ENCODE measurements around the gene PEX16. TPM values are rescaled to one million over a fixed set of nuclear protein-coding genes. Genes with fewer than 3 reads are reported as not detected.

Gene PEX16
- total and polyA plus RNA-seq, 2 of the 13 experiments (the other 11 are each of a cell fraction or from before 2014, with no cell fraction given) = 12.5 to 21.8 TPM

DNA sequence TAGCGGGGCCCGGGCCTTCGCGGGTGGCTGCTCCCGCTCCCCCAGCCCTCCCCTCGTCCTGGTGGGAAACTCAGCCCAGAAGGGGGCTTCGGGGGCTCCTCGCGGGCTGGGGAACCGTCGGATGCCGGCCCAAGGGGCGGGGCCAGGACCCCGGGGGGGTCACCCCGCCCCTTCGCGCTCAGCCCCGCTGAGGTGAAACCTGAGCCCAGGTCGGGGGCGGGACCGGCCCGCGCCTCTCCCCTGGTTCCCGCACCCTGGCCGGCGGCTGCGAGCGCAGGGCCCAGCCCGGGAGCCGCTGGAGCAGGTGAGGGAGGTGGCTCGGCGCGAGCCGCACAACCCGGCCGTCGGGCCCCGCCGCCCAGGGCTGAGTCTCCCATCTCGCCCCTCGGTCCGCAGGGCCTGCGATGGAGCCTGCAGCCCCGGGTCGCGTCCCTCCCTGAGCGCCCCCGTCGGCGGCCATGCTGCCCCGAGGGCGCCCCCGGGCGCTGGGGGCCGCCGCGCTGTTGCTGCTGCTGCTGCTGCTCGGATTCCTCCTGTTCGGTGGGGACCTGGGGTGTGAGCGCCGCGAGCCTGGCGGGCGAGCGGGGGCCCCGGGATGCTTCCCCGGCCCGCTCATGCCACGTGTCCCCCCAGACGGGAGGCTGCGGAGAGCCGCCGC lies 4.9 kb upstream of the PEX16 start, which contains the start of gene LARGE2 (continued):
- TF ChIP-seq CBX5 (CRISPR knock-in tag; IDR thresholded peaks at IDR 0.05; ENCODE audit: borderline replicate concordance) (no peak), ZNF558 (CRISPR knock-in tag; IDR thresholded peaks at IDR 0.05; ENCODE audit: borderline replicate concordance) (0 out of 2 replicates have a peak, but pooled peaks have one; percentile 32), REL (CRISPR knock-in tag; conservative IDR thresholded peaks at IDR 0.05) (no peak), ZNF776 (CRISPR knock-in tag; IDR thresholded peaks at IDR 0.05) (0 out of 2 replicates have a peak, but pooled peaks have one; percentile 53), TBX3 (IDR thresholded peaks at IDR 0.05; ENCODE audit: borderline replicate concordance) (no peak)
- TF ChIP-seq, protein P1, sequence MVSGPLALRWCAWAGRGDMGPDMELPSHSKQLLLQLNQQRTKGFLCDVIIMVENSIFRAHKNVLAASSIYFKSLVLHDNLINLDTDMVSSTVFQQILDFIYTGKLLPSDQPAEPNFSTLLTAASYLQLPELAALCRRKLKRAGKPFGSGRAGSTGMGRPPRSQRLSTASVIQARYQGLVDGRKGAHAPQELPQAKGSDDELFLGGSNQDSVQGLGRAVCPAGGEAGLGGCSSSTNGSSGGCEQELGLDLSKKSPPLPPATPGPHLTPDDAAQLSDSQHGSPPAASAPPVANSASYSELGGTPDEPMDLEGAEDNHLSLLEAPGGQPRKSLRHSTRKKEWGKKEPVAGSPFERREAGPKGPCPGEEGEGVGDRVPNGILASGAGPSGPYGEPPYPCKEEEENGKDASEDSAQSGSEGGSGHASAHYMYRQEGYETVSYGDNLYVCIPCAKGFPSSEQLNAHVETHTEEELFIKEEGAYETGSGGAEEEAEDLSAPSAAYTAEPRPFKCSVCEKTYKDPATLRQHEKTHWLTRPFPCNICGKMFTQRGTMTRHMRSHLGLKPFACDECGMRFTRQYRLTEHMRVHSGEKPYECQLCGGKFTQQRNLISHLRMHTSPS (CRISPR knock-in tag; IDR thresholded peaks at IDR 0.05; ENCODE audit: low read depth) = no peak

DNA sequence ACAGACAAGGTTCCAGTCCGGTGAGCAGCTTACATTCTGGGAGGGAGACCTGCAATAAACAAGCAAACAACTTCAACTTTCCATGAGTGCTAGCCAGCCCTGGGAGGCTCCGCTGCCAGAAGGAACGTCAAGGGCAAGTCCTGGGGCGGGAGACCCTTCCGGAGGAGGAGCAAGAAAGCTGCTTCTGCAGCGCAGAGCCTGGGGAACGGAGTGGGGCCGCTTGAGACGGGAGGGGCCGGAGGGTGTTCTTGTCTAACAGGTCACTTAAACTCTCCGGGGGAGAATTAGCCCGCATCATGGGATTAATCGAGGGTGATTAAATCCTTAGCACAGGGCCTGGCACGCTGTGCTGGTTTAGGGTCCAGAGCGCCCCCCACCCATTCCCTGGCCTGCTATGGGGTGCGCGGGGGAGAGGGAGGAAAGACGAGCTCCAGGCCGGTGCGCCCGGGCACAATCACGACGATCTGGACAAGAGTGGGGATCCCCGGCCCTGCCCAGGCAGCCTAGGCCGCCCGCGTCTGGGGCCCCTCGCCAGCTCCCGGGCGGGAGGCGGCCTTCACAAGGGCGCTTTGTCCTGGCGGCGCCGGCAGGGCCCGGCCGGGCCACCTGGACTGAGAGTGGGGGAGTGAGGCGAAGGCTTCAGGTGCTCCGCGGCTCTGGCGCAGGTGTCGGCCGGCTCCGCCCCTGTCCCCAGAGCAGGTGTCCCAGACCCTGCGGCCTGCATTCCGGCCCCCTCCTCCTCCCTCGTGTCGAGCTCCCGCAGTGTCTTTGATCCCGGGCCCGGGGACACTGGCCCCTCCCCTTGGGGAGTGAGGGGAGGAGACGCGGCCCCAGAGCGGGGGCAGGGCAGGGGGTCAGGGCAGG lies 4.1 kb upstream of the PEX16 start:
- intact Hi-C loops (cut with micrococcal nuclease; ENCODE audit: unreplicated experiment) = loop anchor here (5.0 kb wide), 1 partner anchor 74 kb away; the partner anchor contains the start of gene CRY2
- Histone ChIP-seq H3K9me3 (ENCODE audit: low read length) (no peaks in the 10 kb centered on the region), H2AFZ (ENCODE audit: low read length) (no peak overlapping the region), H3K27ac (ENCODE audit: extremely low read length, insufficient read depth, low read length) (peak overlapping the region; percentile 8), H3K4me1 (ENCODE audit: insufficient read depth, low read length) (peaks cover 33% of the 10 kb centered on the region), H4K20me1 (ENCODE audit: insufficient read depth, low read length) (no peaks in the 10 kb centered on the region), H3K36me3 (replicated peaks in 1 of 2; ENCODE audit: control insufficient read depth in 1 of 2, insufficient read depth in 2 of 2, low read length in 2 of 2) (no peaks in the 10 kb centered on the region), H3K27me3 (ENCODE audit: control insufficient read depth in 1 of 2, insufficient read depth in 2 of 2, low read length in 2 of 2) (peaks cover 0 to 1% of the 10 kb centered on the region in 2 experiments; a peak in 1 of 5 replicates), H3K4me3 (replicated peaks in 1 of 3; ENCODE audit: insufficient read depth in 1 of 3, low read depth in 2 of 3, low read length in 3 of 3) (peak overlapping the region; percentile 61 to 76 (median 62)), H3K79me2 (ENCODE audit: insufficient read depth, low read length) (peaks cover 7% of the 10 kb centered on the region), H3K4me2 (ENCODE audit: low read depth, low read length) (peak overlapping the region; percentile 91), H3K9ac (ENCODE audit: insufficient read depth, low read depth, low read length) (peak overlapping the region; percentile 56)
- DNase-seq (ENCODE audit: low spot score) = peak; percentile 61
- no peak for FAIRE-seq
- POLR2A ChIA-PET = interaction anchor here (0.7 to 1.2 kb wide), 5 partner anchors 8 to 422 kb away, joined by 3 to 5 read pairs (median 3); no protein-coding TSS in a partner anchor
- in situ Hi-C loops (cut with HindIII; ENCODE audit: extremely low pct_ligation_motif_present, low pct_unique_long_range_greater_than_20kb) = no loop called here
- WGBS (ENCODE audit: low lambda C conversion rate) = 19% methylated on average over 17 of the region's 54 CpGs
- TSS peak; percentile 46 for BruUV-seq (replicated peaks)
- CTCF ChIA-PET (ENCODE audit: low intra/inter-chr PET ratio, low total read pairs) = no interaction called here
- peak; percentile 43 for ATAC-seq
- TF ChIP-seq CENPX (CRISPR knock-in tag; IDR thresholded peaks at IDR 0.05) (no peak), KLF13 (CRISPR knock-in tag; IDR thresholded peaks at IDR 0.05) (no peak), POLR2AphosphoS5 (IDR thresholded peaks at IDR 0.05; ENCODE audit: low read depth, low read length) (no peak; the same call in 1 of the 2 replicates), ZFP36L1 (CRISPR knock-in tag; IDR thresholded peaks at IDR 0.05) (no peak), ZBTB38 (CRISPR knock-in tag; IDR thresholded peaks at IDR 0.05) (no peak)
- TF ChIP-seq, protein P2, sequence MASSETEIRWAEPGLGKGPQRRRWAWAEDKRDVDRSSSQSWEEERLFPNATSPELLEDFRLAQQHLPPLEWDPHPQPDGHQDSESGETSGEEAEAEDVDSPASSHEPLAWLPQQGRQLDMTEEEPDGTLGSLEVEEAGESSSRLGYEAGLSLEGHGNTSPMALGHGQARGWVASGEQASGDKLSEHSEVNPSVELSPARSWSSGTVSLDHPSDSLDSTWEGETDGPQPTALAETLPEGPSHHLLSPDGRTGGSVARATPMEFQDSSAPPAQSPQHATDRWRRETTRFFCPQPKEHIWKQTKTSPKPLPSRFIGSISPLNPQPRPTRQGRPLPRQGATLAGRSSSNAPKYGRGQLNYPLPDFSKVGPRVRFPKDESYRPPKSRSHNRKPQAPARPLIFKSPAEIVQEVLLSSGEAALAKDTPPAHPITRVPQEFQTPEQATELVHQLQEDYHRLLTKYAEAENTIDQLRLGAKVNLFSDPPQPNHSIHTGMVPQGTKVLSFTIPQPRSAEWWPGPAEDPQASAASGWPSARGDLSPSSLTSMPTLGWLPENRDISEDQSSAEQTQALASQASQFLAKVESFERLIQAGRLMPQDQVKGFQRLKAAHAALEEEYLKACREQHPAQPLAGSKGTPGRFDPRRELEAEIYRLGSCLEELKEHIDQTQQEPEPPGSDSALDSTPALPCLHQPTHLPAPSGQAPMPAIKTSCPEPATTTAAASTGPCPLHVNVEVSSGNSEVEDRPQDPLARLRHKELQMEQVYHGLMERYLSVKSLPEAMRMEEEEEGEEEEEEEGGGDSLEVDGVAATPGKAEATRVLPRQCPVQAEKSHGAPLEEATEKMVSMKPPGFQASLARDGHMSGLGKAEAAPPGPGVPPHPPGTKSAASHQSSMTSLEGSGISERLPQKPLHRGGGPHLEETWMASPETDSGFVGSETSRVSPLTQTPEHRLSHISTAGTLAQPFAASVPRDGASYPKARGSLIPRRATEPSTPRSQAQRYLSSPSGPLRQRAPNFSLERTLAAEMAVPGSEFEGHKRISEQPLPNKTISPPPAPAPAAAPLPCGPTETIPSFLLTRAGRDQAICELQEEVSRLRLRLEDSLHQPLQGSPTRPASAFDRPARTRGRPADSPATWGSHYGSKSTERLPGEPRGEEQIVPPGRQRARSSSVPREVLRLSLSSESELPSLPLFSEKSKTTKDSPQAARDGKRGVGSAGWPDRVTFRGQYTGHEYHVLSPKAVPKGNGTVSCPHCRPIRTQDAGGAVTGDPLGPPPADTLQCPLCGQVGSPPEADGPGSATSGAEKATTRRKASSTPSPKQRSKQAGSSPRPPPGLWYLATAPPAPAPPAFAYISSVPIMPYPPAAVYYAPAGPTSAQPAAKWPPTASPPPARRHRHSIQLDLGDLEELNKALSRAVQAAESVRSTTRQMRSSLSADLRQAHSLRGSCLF (CRISPR knock-in tag; IDR thresholded peaks at IDR 0.05; ENCODE audit: borderline replicate concordance) = no peak
